ENCODE data around the gene KLF11.

The KLF11 gene

DNA sequence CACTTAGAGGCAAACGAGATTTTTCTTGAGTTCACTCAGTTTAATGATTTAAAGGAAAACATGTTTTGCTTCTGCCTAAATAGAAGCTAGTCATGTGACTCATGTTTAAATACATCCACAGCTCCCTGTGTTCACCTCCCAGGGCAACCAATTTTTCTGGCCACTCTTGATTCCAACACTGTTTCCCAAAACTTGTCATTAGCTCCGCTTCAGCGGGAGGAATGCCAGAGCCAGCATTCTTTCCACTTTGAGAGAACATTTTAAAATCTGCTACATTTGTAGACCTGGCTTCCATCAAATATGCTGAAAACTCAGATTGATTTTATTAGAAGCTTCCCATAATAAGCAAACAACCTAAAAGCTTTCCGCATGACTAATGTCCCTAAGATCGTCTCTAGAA is 39.7 kb downstream of the KLF11 start:
- Histone ChIP-seq H3K27ac (ENCODE audit: low read depth, low read length) (peak overlapping the region; percentile 97), H3F3A (ENCODE audit: control insufficient read depth, insufficient read depth) (peaks cover 33% of the 10 kb centered on the region), H3K4me1 (ENCODE audit: control insufficient read depth, low read length) (peaks cover 91% of the 10 kb centered on the region), H3K36me3 (ENCODE audit: control insufficient read depth, low read length) (no peaks in the 10 kb centered on the region), H3K9me3 (ENCODE audit: control insufficient read depth, insufficient read depth, low read length) (no peaks in the 10 kb centered on the region), H3K4me2 (ENCODE audit: low read length) (peak overlapping the region; percentile 90), H4K20me1 (ENCODE audit: control insufficient read depth, insufficient read depth, low read depth, low read length) (no peaks in the 10 kb centered on the region), H3K27me3 (ENCODE audit: control insufficient read depth, low read length) (peaks cover 15% of the 10 kb centered on the region), H3K9me2 (replicated peaks; ENCODE audit: control insufficient read depth, low read length) (no peaks in the 10 kb centered on the region), H3K4me3 (ENCODE audit: low read length) (peak overlapping the region; percentile 65), H3K79me2 (ENCODE audit: control insufficient read depth, low read length) (no peaks in the 10 kb centered on the region)
- TF ChIP-seq CTCF (IDR thresholded peaks at IDR 0.05; ENCODE audit: low read depth, low read length, poor library complexity, severe bottlenecking) (no peak), EZH2phosphoT487 (IDR thresholded peaks at IDR 0.05; ENCODE audit: borderline replicate concordance, low read length) (no peak)

- Histone ChIP-seq H3K4me2 (ENCODE audit: low read length) (peak overlapping the region; percentile 90), H3K27ac (ENCODE audit: low read depth, low read length) (peak overlapping the region; percentile 97), H3K27me3 (ENCODE audit: control insufficient read depth, low read length) (peaks cover 8% of the 10 kb centered on the region)
These were observed 40.4 kb downstream of the KLF11 start for GRCh38 chr2:10083692-10084211.

GRCh38 chr2:10084223-10084865 is 41.0 kb downstream of the KLF11 start:
- Histone ChIP-seq H3K9me2 (replicated peaks; ENCODE audit: control insufficient read depth, low read length) (no peaks in the 10 kb centered on the region), H3K27me3 (ENCODE audit: control insufficient read depth, low read length) (peaks cover 2% of the 10 kb centered on the region), H3K4me1 (ENCODE audit: control insufficient read depth, low read length) (peaks cover 87% of the 10 kb centered on the region), H3K4me3 (ENCODE audit: low read length) (peak overlapping the region; percentile 65), H4K20me1 (ENCODE audit: control insufficient read depth, insufficient read depth, low read depth, low read length) (no peaks in the 10 kb centered on the region), H3F3A (ENCODE audit: control insufficient read depth, insufficient read depth) (peaks cover 33% of the 10 kb centered on the region), H3K79me2 (ENCODE audit: control insufficient read depth, low read length) (no peaks in the 10 kb centered on the region), H3K36me3 (ENCODE audit: control insufficient read depth, low read length) (no peaks in the 10 kb centered on the region), H3K9me3 (ENCODE audit: control insufficient read depth, insufficient read depth, low read length) (no peaks in the 10 kb centered on the region), H3K27ac (ENCODE audit: low read depth, low read length) (peak overlapping the region; percentile 97), H3K4me2 (ENCODE audit: low read length) (peak overlapping the region; percentile 90)
- no peak for TF ChIP-seq EZH2phosphoT487 (IDR thresholded peaks at IDR 0.05; ENCODE audit: borderline replicate concordance, low read length)
- no peak for TF ChIP-seq CTCF (IDR thresholded peaks at IDR 0.05; ENCODE audit: low read depth, low read length, poor library complexity, severe bottlenecking)

More at GRCh38 chr2:10083692-10084211, 40.4 kb downstream of the KLF11 start:
- Histone ChIP-seq H3K4me3 (ENCODE audit: low read length) (peak overlapping the region; percentile 65), H4K20me1 (ENCODE audit: control insufficient read depth, insufficient read depth, low read depth, low read length) (no peaks in the 10 kb centered on the region), H3K4me1 (ENCODE audit: control insufficient read depth, low read length) (peaks cover 89% of the 10 kb centered on the region), H3K9me3 (ENCODE audit: control insufficient read depth, insufficient read depth, low read length) (no peaks in the 10 kb centered on the region), H3K36me3 (ENCODE audit: control insufficient read depth, low read length) (no peaks in the 10 kb centered on the region), H3K9me2 (replicated peaks; ENCODE audit: control insufficient read depth, low read length) (no peaks in the 10 kb centered on the region), H3F3A (ENCODE audit: control insufficient read depth, insufficient read depth) (peaks cover 33% of the 10 kb centered on the region), H3K79me2 (ENCODE audit: control insufficient read depth, low read length) (no peaks in the 10 kb centered on the region)
- no peak for TF ChIP-seq CTCF (IDR thresholded peaks at IDR 0.05; ENCODE audit: low read depth, low read length, poor library complexity, severe bottlenecking)
- no peak for TF ChIP-seq EZH2phosphoT487 (IDR thresholded peaks at IDR 0.05; ENCODE audit: borderline replicate concordance, low read length)

Data from DOHH2 (cell line).